Measurements from ENCODE around the gene KLF16.
"Not testable (repeated sequence)": the region's sequence is repeated elsewhere in the genome, so short reads cannot be mapped to it uniquely, and the experiment has no call there.

Gene KLF16

DNA sequence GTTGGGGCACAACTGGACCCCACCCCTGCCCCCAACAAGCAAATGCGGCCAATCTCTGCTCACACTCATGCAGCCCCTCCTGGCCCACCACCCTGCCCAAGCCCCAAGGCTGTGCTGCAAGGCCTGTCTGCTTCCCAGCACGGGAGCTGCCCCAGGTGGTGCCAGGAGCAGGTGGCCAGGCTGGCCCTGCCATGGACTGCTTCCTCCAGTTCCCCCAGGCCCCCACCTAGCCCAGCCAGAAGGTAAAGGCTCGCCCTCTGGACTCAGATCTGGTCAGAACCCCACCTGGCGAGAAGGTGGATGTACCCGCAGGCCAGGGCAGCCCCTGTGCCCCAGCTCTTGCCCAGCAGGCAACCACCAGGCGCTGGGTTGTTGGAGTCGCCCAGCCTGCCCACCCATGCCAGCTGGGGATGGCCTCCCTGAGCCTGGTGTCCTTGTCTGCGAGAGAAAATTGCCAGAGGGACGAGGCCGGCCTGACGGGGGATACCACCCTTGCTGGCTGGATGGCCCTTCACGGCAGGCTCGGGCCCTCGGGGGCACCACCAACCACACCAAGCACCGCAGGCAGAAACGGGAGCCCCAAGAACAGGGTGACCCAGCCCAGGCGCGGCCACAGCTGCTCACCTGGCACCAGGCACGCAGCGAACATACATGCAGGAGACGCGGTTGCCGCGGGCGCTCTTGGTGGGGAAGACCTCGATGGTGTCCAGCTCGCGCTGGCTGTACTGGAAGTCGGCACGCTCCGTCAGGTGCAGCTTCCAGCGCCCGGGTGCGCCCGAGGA is 17.4 kb upstream of the KLF16 start:
- H3K4me3 ChIP-seq (replicated peaks; ENCODE audit: low read depth, low read length): no peak overlapping the region
- no peak for DNase-seq (ENCODE audit: extremely low read depth, low read depth)
- TF ChIP-seq, protein P1, sequence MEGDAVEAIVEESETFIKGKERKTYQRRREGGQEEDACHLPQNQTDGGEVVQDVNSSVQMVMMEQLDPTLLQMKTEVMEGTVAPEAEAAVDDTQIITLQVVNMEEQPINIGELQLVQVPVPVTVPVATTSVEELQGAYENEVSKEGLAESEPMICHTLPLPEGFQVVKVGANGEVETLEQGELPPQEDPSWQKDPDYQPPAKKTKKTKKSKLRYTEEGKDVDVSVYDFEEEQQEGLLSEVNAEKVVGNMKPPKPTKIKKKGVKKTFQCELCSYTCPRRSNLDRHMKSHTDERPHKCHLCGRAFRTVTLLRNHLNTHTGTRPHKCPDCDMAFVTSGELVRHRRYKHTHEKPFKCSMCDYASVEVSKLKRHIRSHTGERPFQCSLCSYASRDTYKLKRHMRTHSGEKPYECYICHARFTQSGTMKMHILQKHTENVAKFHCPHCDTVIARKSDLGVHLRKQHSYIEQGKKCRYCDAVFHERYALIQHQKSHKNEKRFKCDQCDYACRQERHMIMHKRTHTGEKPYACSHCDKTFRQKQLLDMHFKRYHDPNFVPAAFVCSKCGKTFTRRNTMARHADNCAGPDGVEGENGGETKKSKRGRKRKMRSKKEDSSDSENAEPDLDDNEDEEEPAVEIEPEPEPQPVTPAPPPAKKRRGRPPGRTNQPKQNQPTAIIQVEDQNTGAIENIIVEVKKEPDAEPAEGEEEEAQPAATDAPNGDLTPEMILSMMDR (IDR thresholded peaks at IDR 0.05; ENCODE audit: low read depth, low read length, missing control alignments): no peak

DNA sequence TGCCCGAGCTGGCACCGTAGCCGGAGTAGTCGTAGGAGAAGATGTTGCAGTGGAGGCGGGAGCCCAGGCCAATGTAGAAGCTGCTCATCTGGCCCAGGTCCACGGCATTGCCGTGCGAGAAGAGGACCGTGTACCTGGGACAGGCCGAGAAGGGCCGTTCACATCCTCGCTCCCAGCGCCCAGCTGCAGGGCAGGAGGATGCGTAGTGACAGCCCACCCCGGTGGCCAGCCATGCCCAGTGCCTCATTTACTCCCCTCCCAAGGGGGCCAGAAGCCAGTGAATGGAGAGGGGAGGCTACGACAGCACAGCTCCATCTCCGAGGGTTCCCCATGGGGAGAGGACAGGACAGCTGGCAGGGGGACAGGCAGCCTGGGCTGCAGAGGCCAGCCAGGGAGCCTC is 16.6 kb upstream of the KLF16 start:
- not testable (repeated sequence) for H3K4me3 ChIP-seq (replicated peaks; ENCODE audit: low read depth, low read length); DNase-seq (ENCODE audit: extremely low read depth, low read depth)

DNA sequence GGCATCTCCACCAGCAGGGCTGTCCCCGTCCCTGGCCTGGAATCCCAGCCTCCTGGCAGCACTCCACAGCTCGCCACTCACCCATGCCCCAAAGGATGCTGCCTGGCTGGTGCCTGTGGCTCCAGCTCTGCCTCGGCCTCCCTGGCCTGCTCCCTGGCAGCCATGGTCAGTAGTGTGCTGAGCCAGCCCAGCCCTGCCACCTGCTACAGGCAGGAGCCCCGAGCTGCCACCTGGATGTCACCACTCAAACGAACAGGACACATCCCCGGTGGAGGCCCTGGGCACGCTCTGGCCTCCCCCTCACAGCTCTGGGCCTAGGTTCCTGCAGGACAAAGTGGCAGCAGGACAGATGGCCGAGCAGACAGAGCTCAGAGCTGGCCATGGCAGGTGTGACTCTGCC is 15.2 kb upstream of the KLF16 start:
- not testable (repeated sequence) for H3K4me3 ChIP-seq (replicated peaks; ENCODE audit: low read depth, low read length); DNase-seq (ENCODE audit: extremely low read depth, low read depth)

DNA sequence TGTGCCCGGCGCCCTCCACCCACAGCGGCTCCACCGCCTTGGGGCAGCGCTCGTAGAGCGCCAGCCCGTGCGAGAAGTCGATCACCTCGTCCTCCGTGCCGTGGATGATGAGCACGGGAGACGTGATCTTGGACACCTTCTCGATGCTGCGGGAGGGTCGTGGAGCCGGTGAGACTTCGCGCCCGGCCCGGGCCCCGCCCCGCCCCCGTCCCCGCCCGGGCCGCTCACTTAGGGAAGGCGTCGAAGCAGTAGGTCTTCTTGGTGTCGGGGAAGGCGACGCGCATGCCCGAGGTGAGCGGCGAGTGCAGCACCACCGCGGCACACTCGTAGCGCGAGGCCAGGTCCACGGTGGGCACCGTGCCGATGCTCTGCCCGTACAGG is 13.9 kb upstream of the KLF16 start:
- not testable (repeated sequence) for DNase-seq (ENCODE audit: extremely low read depth, low read depth); H3K4me3 ChIP-seq (replicated peaks; ENCODE audit: low read depth, low read length)

DNA sequence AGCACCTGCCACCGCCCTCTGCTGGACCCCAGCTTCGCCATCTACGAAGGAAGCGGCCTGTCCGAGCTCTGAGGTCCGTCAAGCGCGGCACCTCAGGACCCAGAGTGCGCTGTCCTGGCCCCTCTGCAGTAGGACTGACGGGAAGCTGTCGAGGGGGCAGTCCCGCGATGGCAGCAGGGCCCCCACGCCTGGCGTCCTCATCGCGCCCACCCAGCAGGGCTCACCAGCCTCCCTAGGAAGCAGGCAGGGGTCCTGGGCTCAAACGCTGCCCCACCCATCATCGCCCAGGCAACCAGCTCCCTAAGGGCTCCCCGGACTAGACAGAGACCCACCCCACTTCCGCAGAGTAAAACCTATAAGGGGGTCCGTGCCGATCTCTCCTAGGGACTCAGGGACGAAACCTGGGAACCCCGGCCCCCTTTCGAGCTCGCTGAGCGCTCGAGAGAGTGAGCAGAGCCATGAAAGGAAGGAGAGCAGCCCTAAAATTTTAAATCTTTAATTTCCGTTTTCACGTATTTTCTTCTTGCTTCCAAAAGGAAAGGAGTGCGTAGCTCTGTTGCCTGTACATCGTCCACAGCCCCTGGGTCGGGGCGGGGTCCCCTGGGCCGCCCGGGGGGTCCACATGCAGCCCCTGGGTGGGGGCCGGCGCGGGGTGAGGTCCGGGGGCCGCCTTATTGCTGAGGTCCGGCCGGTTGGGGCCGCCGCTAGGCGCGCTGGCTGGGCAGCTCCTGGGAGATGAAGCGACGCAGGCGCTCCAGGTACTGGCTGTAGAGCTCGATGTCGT is 13.3 kb upstream of the KLF16 start:
- TF ChIP-seq, protein P1 (IDR thresholded peaks at IDR 0.05; ENCODE audit: low read depth, low read length, missing control alignments): peak; percentile 20
- DNase-seq (ENCODE audit: extremely low read depth, low read depth): not testable (repeated sequence)
- peak overlapping the region; percentile 52 for H3K4me3 ChIP-seq (replicated peaks; ENCODE audit: low read depth, low read length)

DNA sequence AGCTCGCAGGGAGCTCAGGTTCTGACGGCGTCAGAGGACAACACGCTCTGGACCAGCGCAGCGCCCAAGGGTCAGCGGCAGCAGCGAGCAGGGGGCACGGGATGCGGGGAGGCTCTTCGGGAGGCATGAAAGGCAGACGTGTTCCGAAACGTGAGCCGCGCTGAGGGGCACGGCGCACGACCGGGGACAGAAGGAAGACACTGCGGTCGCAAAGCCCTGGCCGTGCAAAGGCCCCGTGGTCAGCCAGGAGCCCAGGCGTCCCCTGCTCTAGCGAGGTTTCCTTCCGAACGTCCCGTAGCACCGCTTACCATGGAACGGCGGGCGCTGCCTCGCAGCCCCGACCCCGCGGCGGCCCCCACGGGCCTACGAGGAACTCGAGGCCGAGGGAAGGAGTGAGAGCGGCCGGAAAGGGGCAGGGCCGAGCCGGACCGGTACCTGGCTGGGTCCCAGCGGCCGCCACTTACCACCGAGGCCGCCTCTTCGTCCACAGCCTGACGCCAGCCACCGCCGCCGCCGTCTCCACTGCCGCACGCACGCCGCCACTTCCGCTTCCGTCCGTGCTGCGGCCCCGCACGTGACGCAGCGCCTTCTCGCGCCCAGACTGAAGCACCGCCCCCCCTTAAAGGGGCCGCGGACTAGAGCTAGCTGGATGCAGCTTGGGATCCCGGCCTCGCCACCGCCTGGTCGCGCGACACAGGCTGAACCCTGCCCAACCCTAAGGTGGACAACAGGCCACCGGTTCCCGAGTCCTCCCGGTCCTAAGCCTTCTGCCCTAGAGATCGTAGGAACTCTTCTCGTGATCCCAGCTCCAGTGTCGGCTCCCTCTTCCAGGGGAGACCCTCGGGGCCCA is 12.5 kb upstream of the KLF16 start:
- TF ChIP-seq, protein P1 (IDR thresholded peaks at IDR 0.05; ENCODE audit: low read depth, low read length, missing control alignments): no peak

DNA sequence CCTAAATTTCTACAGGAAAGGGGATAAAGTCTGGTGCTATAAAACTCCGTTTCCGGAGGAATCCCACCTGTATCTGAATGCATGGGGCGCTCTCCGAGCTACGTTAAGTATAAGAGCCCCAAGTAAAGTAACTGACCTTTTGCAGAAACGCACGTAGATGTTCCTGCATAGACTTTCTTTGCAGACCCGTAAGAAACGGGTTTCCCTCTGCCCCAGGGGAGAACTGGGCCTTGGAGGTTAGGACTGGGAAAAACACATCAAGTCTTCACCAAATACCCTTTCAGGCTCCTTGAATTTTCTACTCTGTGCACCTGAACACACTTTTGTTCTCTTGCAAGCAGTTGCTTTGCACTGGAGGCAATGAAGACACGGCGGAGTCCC is 11.9 kb upstream of the KLF16 start:
- H3K4me3 ChIP-seq (replicated peaks; ENCODE audit: low read depth, low read length): peak overlapping the region; percentile 52
- DNase-seq (ENCODE audit: extremely low read depth, low read depth): not testable (repeated sequence)

More for the DNA sequence above, 12.5 kb upstream of the KLF16 start:
- peak; percentile 63 for DNase-seq (ENCODE audit: extremely low read depth, low read depth)
- peak overlapping the region; percentile 52 for H3K4me3 ChIP-seq (replicated peaks; ENCODE audit: low read depth, low read length)

DNA sequence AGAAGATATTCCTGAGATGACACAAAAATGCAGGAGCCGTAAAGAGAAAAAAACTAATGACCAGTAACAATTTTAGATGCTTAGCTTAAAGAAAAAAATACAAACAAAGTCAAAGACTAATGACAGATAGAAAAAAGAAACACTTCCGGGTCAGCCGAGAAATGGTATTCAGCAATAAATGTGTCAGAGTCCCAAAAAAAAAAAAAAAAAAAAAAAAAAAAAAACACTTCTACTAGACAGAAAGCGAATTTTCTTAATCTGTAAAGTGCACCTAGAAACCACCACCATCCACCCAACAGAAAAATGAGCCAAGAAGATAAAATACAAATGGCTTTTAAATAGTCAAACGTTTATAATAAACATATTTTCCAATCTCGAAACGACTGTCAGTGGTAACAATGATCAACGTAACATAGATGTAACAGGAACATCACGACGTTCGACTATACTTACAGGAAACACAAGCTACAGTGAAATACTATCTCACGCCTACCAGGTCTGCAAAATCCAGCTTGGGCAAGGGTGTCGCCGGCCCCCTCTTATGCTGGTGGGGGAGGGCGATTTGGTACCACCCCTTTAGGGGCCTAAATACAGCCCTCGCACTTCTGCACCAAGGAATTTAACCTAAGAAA is 11.3 kb upstream of the KLF16 start:
- TF ChIP-seq, protein P1 (IDR thresholded peaks at IDR 0.05; ENCODE audit: low read depth, low read length, missing control alignments): no peak
- peak overlapping the region; percentile 52 for H3K4me3 ChIP-seq (replicated peaks; ENCODE audit: low read depth, low read length)
- no peak for DNase-seq (ENCODE audit: extremely low read depth, low read depth)
